ENCODE results near the gene ASB10.

Gene ASB10, protein sequence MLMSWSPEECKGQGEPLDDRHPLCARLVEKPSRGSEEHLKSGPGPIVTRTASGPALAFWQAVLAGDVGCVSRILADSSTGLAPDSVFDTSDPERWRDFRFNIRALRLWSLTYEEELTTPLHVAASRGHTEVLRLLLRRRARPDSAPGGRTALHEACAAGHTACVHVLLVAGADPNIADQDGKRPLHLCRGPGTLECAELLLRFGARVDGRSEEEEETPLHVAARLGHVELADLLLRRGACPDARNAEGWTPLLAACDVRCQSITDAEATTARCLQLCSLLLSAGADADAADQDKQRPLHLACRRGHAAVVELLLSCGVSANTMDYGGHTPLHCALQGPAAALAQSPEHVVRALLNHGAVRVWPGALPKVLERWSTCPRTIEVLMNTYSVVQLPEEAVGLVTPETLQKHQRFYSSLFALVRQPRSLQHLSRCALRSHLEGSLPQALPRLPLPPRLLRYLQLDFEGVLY

DNA sequence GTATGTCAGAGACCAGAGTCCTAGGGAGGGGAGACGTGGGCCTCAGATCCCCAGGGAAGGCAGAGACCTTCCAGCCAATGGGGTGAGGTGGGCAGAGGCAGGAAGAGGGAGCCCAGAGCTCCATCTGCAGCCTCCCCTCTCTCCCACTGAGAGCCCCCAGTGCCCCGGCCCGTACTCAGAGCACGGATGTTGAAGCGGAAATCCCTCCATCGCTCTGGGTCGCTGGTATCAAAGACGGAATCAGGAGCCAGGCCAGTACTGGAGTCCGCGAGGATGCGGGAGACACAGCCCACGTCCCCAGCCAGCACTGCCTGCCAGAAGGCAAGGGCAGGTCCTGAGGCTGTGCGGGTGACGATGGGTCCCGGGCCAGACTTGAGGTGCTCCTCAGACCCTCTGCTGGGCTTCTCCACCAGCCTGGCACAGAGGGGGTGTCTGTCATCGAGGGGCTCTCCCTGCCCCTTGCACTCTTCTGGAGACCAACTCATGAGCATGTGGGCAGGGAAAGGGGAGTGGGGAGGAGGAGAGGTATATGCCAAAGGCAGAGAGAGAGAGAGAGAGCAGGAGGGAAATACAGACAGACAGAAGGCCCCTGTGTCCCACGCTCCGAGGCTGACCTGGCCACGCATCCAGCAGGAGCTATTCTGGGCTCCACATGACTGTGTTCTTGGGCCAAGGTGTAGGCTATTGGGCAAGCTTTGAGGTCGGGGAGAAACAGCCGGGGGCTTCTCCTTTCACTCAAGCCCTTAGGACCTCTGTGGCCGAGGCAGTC lies at the start of gene ASB10:
Gene ASB10 (minus strand): TSS at position 611 of the 769 bp plus-strand sequence. CDS start 120 bp downstream, at position 491.
- no peak for DNase-seq

- DNase-seq: no peak
Measured at GRCh38 chr7:151236406-151236805, 49.4 kb upstream of the ASB10 start.

DNA sequence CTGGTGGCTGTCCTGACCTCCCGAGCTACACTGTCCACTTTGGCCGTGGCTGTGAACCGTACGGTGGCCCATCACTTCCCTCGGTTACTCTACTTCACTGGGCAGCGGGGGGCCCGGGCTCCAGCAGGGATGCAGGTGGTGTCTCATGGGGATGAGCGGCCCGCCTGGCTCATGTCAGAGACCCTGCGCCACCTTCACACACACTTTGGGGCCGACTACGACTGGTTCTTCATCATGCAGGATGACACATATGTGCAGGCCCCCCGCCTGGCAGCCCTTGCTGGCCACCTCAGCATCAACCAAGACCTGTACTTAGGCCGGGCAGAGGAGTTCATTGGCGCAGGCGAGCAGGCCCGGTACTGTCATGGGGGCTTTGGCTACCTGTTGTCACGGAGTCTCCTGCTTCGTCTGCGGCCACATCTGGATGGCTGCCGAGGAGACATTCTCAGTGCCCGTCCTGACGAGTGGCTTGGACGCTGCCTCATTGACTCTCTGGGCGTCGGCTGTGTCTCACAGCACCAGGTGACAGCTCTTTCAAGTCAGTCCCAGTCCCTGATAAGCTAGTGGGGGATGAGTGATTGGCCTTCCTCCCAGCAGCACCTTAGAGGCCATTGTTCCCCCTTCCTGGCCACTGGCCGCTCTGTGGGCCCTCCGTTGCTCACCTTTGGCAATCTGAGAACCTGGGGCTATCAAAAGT lies 48.2 kb upstream of the ASB10 start:
- no peak for DNase-seq

- no peak for DNase-seq
Measured at GRCh38 chr7:151233804-151234203, 46.8 kb upstream of the ASB10 start.

- peak; percentile 31 to 53 (median 38) for DNase-seq
Measured at GRCh38 chr7:151232917-151233701, 46.1 kb upstream of the ASB10 start.

GRCh38 chr7:151232091-151232916 lies 45.3 kb upstream of the ASB10 start, which contains the start of gene CHPF2:
Gene CHPF2, plus strand, starts transcription at chr7:151232483. Its CDS starts 1,529 bp downstream, at chr7:151234012.
- DNase-seq: peak; percentile 70 to 85 (median 82)

DNA sequence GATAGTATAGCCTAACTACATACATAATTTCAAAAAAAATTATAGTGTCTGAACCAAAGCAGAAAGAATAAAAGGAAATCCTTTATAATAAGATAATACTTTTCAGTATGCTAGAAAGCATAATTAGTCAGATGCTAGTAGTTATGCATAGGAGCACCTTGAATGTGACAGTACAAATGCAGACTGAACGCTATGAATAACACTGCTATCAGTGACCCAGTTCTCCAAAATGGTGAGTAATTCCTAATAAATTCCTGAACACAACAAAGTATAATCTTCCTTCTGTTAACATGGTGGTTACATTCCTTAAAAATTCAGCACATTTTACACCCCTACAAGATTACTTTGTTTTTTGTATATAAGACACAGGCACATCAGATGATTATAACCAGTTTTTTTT lies 44.0 kb upstream of the ASB10 start:
- no peak for DNase-seq

DNA sequence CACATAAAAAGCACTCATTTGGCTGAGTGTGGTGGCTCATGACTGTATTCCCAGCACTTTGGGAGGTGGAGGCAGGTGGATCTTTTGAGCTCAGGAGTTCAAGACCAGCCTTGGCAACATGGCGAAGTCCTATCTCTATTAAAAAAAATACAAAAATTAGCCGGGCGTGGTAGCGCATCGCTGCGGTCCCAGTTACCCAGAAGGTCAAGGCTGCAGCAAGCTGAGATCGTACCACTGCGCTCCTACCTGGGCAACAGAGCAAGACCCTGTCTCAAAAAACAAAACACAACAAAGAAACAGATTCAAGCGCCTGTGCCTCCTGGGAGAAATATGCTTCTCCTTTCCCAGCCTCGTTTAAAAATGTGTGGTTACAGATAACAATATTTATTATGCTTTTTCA lies 42.2 kb upstream of the ASB10 start:
- no peak for DNase-seq

DNA sequence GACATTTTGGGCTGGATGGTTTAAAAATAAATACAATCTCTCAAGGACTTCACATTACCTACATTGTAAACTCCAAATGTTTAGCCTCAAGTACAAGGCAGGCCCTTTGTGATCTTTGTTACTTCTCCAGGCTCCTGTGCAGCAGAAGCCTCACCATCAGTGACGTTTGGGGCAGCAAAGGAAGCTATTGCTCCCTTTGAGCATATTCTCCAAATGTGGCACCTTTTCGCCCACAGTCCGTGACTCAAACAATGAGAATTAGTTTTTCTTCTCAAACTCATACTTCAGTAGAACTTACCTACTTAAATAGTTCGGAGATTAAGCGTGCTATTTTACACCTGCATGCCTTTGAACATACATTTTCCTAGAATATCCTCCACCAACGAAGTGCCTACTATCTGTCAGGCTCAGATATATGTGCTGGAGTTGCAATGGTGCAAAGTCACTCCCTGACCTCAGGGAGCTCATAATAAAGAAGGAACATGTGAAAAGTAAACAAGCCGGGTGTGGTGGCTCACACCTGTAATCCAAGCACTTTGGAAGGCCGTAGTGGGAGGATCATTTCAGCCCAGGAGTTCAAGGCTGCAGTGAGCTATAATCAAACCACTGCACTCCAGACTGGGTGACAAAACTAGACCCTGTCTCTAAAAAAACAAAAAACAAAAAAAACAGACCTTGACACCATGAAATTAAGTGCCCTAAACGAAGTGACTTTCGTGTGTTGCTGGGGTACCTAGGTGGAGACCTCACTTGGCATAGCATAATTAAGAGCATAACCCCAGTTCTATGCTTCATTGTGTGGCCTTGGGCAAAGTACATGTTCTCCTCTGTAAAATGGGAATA lies 41.2 kb upstream of the ASB10 start:
- no peak for DNase-seq

DNA sequence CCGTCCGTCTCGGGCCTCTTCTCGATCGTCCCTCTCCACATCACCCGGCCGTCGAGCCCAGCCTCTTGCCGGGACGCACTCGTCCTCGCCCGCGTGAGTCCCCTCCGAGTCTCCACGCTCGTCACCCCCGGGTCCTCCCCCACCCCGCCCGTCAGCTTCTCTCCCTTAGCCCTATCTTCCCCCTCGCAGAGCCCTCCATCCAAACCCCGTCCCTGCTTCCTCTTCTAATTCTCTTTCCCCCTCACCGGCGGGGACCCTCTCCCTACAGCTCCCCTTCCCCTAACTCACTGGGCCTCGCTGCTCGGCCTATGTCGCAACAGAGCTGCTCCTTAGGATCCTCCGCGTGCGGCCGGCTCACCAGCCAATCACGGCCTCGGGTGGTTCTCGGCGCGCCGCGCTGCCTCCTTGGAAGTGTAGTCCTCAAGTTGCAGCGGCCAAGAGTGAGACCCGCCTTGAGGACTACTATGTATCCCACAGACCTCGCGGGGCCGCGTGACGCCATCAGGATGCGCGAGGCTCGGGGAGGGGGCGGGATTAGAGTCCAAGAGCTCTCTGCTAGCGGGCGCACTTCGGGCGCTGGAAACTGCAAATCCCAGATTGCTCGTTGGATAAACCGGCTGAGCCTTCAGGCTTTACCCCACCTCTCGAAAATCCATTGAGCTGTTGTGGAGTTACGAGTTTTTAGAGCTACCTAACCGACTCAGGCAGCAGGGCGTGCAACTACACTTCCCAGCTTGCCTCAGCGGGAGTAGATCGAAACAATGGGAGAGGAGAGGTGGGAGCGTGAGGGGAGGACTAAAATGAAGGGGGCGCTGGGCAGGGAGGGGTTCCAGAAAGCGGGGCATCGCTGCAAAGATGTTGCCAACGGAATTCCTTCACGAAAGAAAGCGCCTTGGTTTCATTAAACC lies 40.1 kb upstream of the ASB10 start, which contains the start of gene ABCF2:
Gene ABCF2 (minus strand): TSS at position 331 of the 908 bp plus-strand sequence. CDS start 747 bp downstream, outside the sequence.
- DNase-seq: peak; percentile 96 to 98 (median 97)

GRCh38 chr7:151226560-151226874 lies 39.5 kb upstream of the ASB10 start:
- DNase-seq: no peak

DNA sequence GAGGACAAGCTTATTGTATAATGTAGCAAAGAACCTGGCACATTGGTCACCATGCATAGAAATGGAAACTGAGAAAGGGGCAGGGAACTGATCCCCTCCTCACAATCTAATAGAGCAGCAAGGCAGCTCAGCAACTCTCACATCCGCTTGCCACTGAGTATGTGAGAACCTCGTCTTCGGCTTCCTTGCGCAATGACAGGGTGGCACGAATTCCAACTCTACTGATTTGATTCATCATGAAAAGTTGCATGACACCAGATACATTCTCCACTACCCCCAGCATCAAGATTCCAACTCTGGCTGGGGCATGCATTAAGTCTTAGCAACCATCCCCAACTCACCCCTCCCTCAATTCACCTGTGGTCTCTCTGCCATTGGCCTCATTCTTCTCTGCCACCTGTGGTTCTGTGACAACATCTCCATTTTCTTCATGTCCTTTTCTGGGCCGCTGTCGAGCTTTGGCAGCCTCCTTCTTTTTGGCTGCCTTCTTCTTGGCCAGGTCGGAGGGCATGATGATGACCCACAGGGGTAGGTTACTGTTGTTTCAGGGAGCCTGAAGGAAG lies 39.0 kb upstream of the ASB10 start:
- no peak for DNase-seq

DNA sequence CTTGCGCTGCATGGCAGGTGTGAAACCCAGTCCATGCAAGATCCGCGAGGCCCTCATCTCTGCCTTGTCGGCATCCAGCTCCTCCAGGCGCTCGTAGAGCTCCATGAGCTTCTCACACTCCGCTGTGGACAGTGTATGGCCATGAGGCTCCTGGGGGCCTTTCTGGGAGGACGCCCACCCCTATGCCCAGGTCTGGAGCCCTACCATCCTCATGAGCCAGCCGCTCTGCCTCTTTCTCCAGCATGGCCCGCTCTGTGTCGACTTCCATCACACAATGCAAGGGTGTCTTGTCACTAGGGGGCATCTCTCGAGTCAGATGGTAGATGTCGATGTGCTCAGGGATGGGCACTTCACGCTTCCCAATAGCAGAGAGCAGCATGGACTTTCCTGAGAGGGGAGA lies 36.7 kb upstream of the ASB10 start:
- DNase-seq: no peak

- no peak for DNase-seq
Measured at GRCh38 chr7:151218170-151218569, 31.1 kb upstream of the ASB10 start.

- no peak for DNase-seq
Measured at GRCh38 chr7:151215396-151215795, 28.3 kb upstream of the ASB10 start.

GRCh38 chr7:151213826-151214225 lies 26.8 kb upstream of the ASB10 start:
- DNase-seq: no peak

DNA sequence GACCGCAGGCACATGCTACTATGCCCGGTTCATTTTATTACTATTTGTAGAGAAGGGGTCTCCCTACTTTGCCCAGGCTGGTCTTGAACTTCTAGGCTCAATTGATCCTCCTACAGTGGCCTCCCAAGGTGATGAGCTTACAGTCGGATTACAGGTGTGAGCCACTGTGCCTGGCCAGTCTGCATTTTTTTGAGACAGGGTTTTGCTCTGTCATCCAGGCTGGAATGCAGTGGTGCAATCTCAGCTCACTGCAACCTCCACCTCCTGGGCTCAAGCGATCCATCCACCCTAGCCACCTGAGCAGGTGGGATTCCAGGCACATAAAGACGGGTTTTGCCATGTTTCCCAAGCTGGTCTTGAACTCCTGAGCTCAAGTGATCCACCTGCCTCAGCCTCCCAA lies 25.6 kb upstream of the ASB10 start:
- no peak for DNase-seq

- DNase-seq: no peak
Measured at GRCh38 chr7:151211155-151211772, 24.2 kb upstream of the ASB10 start.
